GM23338 (cell line): ENCODE results near the gene C3orf62. TPM values are rescaled to one million over a fixed set of nuclear protein-coding genes. Genes with fewer than 3 reads are reported as not detected.

Experiments
- ATAC-seq: fragments of 200-7000 bp; cut with Tn5 transposase; 3 replicates; pipeline ENCODE4 v1.9.1; 2020
- DNase-seq: peaks from one replicate; pipeline ENCODE4 v3.0.0-alpha.2; 2015; ENCODE audit warnings: low spot score
- H2AFZ ChIP-seq: fragments of 200-600 bp; sonication (generic); 2 replicates; pipeline ENCODE4 v1.8.0; 2016; ENCODE audit warnings: antibody characterized with exemption, mild to moderate bottlenecking, moderate library complexity
- H3F3A ChIP-seq: fragments of 200-600 bp; sonication (generic); replicated peaks from 2 replicates; pipeline ENCODE4 v1.8.0; 2017; ENCODE audit warnings: antibody characterized with exemption, mixed run types, low read depth
- H3K27ac ChIP-seq: fragments of 200-600 bp; sonication (generic); 2 replicates; pipeline ENCODE4 v1.6.1; 2016; ENCODE audit warnings: low read depth
- H3K27me3 ChIP-seq: fragments of 200-600 bp; sonication (generic); 2 replicates; pipeline ENCODE4 v1.8.0; 2016; ENCODE audit warnings: mild to moderate bottlenecking, mixed run types, moderate library complexity; ENCODE audit not compliant: insufficient read depth
- H3K36me3 ChIP-seq: fragments of 200-600 bp; sonication (generic); 2 replicates; pipeline ENCODE4 v1.8.0; 2016; ENCODE audit warnings: mild to moderate bottlenecking; ENCODE audit not compliant: insufficient read depth
- H3K4me1 ChIP-seq: fragments of 200-600 bp; sonication (generic); 2 replicates; pipeline ENCODE4 v1.8.0; 2016; ENCODE audit warnings: mild to moderate bottlenecking, moderate library complexity; ENCODE audit not compliant: insufficient read depth
- H3K4me2 ChIP-seq: fragments of 200-600 bp; sonication (generic); 2 replicates; pipeline ENCODE4 v1.7.1; 2017; ENCODE audit warnings: mixed run types
- H3K4me3 ChIP-seq: fragments of 200-600 bp; sonication (generic); 2 replicates; pipeline ENCODE4 v1.6.1; 2016; ENCODE audit warnings: mixed run types
- H3K79me2 ChIP-seq: fragments of 200-600 bp; sonication (generic); replicated peaks from 2 replicates; pipeline ENCODE4 v1.8.0; 2017; ENCODE audit warnings: mild to moderate bottlenecking; ENCODE audit not compliant: insufficient read depth
- H3K9me2 ChIP-seq: fragments of 200-600 bp; sonication (generic); 2 replicates; pipeline ENCODE4 v1.8.0; 2017; ENCODE audit not compliant: insufficient read depth
- H4K20me1 ChIP-seq: fragments of 200-600 bp; sonication (generic); replicated peaks from 2 replicates; pipeline ENCODE4 v1.8.0; 2017; ENCODE audit warnings: mild to moderate bottlenecking; ENCODE audit not compliant: insufficient read depth
- H3K27ac Mint-ChIP-seq: 2 replicates; pipeline ENCODE4 v1.8.0; 2020; ENCODE audit warnings: inconsistent platforms, mild to moderate bottlenecking, moderate library complexity, mixed read lengths
- H3K27me3 Mint-ChIP-seq: 3 replicates; pipeline ENCODE4 v1.8.0; 2022; ENCODE audit warnings: low read depth, mild to moderate bottlenecking, moderate library complexity, mixed read lengths, inconsistent platforms; ENCODE audit not compliant: insufficient read depth, poor library complexity
- H3K36me3 Mint-ChIP-seq: 3 replicates; pipeline ENCODE4 v1.8.0; 2021; ENCODE audit warnings: low read depth, mild to moderate bottlenecking, inconsistent platforms, moderate library complexity, mixed read lengths
- H3K4me1 Mint-ChIP-seq: 3 replicates; pipeline ENCODE4 v1.8.0; 2020; ENCODE audit warnings: mild to moderate bottlenecking, inconsistent platforms, mixed read lengths
- H3K4me3 Mint-ChIP-seq: 3 replicates; pipeline ENCODE4 v1.8.0; 2021; ENCODE audit warnings: moderate library complexity, mild to moderate bottlenecking, inconsistent platforms, mixed read lengths
- H3K9me3 Mint-ChIP-seq: 3 replicates; pipeline ENCODE4 v1.8.0; 2020; ENCODE audit warnings: moderate library complexity, mild to moderate bottlenecking, inconsistent platforms, mixed read lengths
- JUNB ChIP-seq: IDR thresholded peaks from one replicate; pipeline ENCODE4 v1.6.1; 2016; ENCODE audit warnings: antibody characterized with exemption; ENCODE audit not compliant: unreplicated experiment
- ZNF114 ChIP-seq: fragments of 250-450 bp; sonication (Bioruptor Pico); IDR thresholded peaks from 2 replicates; pipeline ENCODE4 v1.5.0; 2020; ENCODE audit warnings: mild to moderate bottlenecking, moderate library complexity
- ZNF331 ChIP-seq: fragments of 250-450 bp; sonication (Bioruptor Pico); IDR thresholded peaks from 2 replicates; pipeline ENCODE4 v1.5.0; 2020; ENCODE audit warnings: low read depth, mild to moderate bottlenecking, moderate library complexity
- polyA plus RNA-seq: library from polyadenylated mRNA; unstranded; fragments of >200 nt; fragmentation: Nextera tagmentation; extraction: Ambion mirVana; gene quantifications from 2 replicates; pipeline ENCODE4 v1.2.1, GENCODE V29; 2016
- total RNA-seq: library from RNA; depleted of rRNA; stranded (reverse); fragments of >200 nt; shearing (Covaris generic); gene quantifications from 2 replicates; pipeline ENCODE4 v1.2.3, GENCODE V29; 2014
- TF ChIP-seq, protein P1 (sequence below): IDR thresholded peaks from one replicate; pipeline ENCODE4 v1.6.1; 2018; ENCODE audit warnings: antibody characterized with exemption; ENCODE audit not compliant: unreplicated experiment
- TF ChIP-seq, protein P2 (sequence below), 2 experiments: fragments of 200-600 bp in 1 of 2; sonication (generic) in 1 of 2; conservative IDR thresholded peaks; 2 replicates each; pipeline versions ENCODE4 v1.5.1 to v1.6.1; 2016 to 2017; ENCODE audit warnings: antibody characterized with exemption in 2 of 2, low read depth in 2 of 2, mild to moderate bottlenecking in 2 of 2, moderate library complexity in 1 of 2

Gene C3orf62
- total and polyA plus RNA-seq, 2 experiments from 2014 or later = 1.6 to 2.4 TPM

- TF ChIP-seq, protein P1, sequence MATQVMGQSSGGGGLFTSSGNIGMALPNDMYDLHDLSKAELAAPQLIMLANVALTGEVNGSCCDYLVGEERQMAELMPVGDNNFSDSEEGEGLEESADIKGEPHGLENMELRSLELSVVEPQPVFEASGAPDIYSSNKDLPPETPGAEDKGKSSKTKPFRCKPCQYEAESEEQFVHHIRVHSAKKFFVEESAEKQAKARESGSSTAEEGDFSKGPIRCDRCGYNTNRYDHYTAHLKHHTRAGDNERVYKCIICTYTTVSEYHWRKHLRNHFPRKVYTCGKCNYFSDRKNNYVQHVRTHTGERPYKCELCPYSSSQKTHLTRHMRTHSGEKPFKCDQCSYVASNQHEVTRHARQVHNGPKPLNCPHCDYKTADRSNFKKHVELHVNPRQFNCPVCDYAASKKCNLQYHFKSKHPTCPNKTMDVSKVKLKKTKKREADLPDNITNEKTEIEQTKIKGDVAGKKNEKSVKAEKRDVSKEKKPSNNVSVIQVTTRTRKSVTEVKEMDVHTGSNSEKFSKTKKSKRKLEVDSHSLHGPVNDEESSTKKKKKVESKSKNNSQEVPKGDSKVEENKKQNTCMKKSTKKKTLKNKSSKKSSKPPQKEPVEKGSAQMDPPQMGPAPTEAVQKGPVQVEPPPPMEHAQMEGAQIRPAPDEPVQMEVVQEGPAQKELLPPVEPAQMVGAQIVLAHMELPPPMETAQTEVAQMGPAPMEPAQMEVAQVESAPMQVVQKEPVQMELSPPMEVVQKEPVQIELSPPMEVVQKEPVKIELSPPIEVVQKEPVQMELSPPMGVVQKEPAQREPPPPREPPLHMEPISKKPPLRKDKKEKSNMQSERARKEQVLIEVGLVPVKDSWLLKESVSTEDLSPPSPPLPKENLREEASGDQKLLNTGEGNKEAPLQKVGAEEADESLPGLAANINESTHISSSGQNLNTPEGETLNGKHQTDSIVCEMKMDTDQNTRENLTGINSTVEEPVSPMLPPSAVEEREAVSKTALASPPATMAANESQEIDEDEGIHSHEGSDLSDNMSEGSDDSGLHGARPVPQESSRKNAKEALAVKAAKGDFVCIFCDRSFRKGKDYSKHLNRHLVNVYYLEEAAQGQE = no peak
- TF ChIP-seq ZNF114 (CRISPR knock-in tag) (no peak), JUNB (no peak)
- TF ChIP-seq, protein P2, sequence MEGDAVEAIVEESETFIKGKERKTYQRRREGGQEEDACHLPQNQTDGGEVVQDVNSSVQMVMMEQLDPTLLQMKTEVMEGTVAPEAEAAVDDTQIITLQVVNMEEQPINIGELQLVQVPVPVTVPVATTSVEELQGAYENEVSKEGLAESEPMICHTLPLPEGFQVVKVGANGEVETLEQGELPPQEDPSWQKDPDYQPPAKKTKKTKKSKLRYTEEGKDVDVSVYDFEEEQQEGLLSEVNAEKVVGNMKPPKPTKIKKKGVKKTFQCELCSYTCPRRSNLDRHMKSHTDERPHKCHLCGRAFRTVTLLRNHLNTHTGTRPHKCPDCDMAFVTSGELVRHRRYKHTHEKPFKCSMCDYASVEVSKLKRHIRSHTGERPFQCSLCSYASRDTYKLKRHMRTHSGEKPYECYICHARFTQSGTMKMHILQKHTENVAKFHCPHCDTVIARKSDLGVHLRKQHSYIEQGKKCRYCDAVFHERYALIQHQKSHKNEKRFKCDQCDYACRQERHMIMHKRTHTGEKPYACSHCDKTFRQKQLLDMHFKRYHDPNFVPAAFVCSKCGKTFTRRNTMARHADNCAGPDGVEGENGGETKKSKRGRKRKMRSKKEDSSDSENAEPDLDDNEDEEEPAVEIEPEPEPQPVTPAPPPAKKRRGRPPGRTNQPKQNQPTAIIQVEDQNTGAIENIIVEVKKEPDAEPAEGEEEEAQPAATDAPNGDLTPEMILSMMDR (conservative IDR thresholded peaks at IDR 0.05; ENCODE audit: low read depth in 2 of 2) = no peak
These were observed 23.6 kb upstream of the C3orf62 start (continued) for GRCh38 chr3:49300595-49300994.

GRCh38 chr3:49298511-49298910 is 21.5 kb upstream of the C3orf62 start:
- Mint-ChIP-seq H3K36me3 (peaks cover 61% of the 10 kb centered on the region), H3K4me1 (no peaks in the 10 kb centered on the region), H3K27me3 (no peaks in the 10 kb centered on the region), H3K4me3 (no peak overlapping the region), H3K27ac (no peak overlapping the region), H3K9me3 (no peaks in the 10 kb centered on the region; the same call in 2 of the 3 replicates)
- TF ChIP-seq ZNF331 = no peak
- TF ChIP-seq, protein P2 (conservative IDR thresholded peaks at IDR 0.05; ENCODE audit: low read depth in 2 of 2) = no peak
- DNase-seq (no peak), ATAC-seq (no peak)
- Histone ChIP-seq H3K27ac (no peak overlapping the region), H3K4me3 (no peak overlapping the region), H3K36me3 (peaks cover 35% of the 10 kb centered on the region; the same call in 1 of the 2 replicates), H4K20me1 (no peaks in the 10 kb centered on the region), H3K27me3 (no peaks in the 10 kb centered on the region), H3F3A (no peaks in the 10 kb centered on the region), H3K79me2 (no peaks in the 10 kb centered on the region), H2AFZ (no peak overlapping the region), H3K4me1 (no peaks in the 10 kb centered on the region), H3K9me2 (no peaks in the 10 kb centered on the region), H3K4me2 (no peak overlapping the region)
